ENCODE measurements around the gene LAG3.

DNA sequence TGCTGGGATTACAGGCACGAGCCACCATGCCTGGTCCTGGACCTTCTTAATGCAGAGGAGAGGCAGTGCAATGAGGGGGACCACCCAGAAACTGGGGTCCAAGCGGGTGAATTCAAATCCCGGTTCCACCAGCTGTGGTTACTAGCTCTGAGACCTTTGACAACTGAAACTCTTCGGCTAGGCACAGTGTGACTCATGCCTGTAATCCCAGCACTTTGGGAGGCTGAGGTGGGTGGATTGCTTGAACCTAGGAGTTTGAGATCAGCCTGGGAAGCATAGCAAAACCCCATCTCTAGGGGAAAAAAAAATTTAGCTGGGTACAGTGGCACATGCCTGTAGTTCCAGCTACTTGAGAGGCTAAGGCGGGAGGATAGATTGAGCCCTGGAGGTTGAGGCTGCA lies 12.0 kb downstream of the LAG3 start:
- TF ChIP-seq CTCF (conservative IDR thresholded peaks at IDR 0.05) (no peak), ZFX (IDR thresholded peaks at IDR 0.05) (no peak)
